HL-60 (cell line): Measurements from ENCODE around the gene TCF25.

Experiments
- CTCF ChIP-seq: IDR thresholded peaks from one replicate; pipeline ENCODE4 v1.5.1; 2011; ENCODE audit warnings: low read length, control low read depth, inconsistent platforms; ENCODE audit not compliant: insufficient read depth
- GABPA ChIP-seq: IDR thresholded peaks from 2 replicates; pipeline ENCODE4 v1.6.1; 2012; ENCODE audit warnings: low read depth
- POLR2AphosphoS5 ChIP-seq: IDR thresholded peaks from 2 replicates; pipeline ENCODE4 v1.6.1; 2012; ENCODE audit warnings: low read depth
- REST ChIP-seq: IDR thresholded peaks from 2 replicates; pipeline ENCODE4 v1.6.1; 2012; ENCODE audit warnings: low read depth; ENCODE audit not compliant: insufficient replicate concordance

GRCh38 chr16:89827383-89828198, 45.8 kb upstream of the TCF25 start:
- TF ChIP-seq POLR2AphosphoS5 (no peak), CTCF (no peak), GABPA (no peak), REST (no peak)
